WTC11 (cell line): Measurements from ENCODE around the gene FAM161A. TPM values are rescaled to one million over a fixed set of nuclear protein-coding genes. Genes with fewer than 3 reads are reported as not detected.
"Not testable (repeated sequence)": the region's sequence is repeated elsewhere in the genome, so short reads cannot be mapped to it uniquely, and the experiment has no call there.

Experiments
- ATAC-seq: fragments of 200-7000 bp; cut with Tn5 transposase; 2 replicates; pipeline ENCODE4 v1.10.0; 2021; ENCODE audit warnings: mild to moderate bottlenecking, moderate library complexity
- CTCF ChIA-PET: fragments of 300-600 bp; sonication (Branson Sonifier 250); formaldehyde crosslinking; loops from one replicate; lab custom pipeline; 2021; ENCODE audit warnings: antibody characterized with exemption; lab: Charles Lee
- POLR2A ChIA-PET: fragments of 350-600 bp; sonication (Branson Sonifier 250); formaldehyde crosslinking; loops from one replicate; lab custom pipeline; 2021; ENCODE audit warnings: antibody characterized with exemption; lab: Charles Lee
- DNase-seq: peaks from one replicate; pipeline ENCODE4 v3.0.0; 2021; ENCODE audit warnings: low spot score
- H3K27ac Mint-ChIP-seq: 2 replicates; pipeline ENCODE4 v1.8.0; 2021; ENCODE audit warnings: mixed read lengths
- H3K27me3 Mint-ChIP-seq: 2 replicates; pipeline ENCODE4 v1.8.0; 2021; ENCODE audit warnings: low read depth, mild to moderate bottlenecking, moderate library complexity, mixed read lengths
- H3K36me3 Mint-ChIP-seq: 2 replicates; pipeline ENCODE4 v1.8.0; 2021; ENCODE audit warnings: mixed read lengths
- H3K4me1 Mint-ChIP-seq: 2 replicates; pipeline ENCODE4 v1.8.0; 2022; ENCODE audit warnings: mixed read lengths
- H3K4me3 Mint-ChIP-seq: 2 replicates; pipeline ENCODE4 v1.8.0; 2021; ENCODE audit warnings: mild to moderate bottlenecking, moderate library complexity, mixed read lengths
- H3K9me3 Mint-ChIP-seq: 2 replicates; pipeline ENCODE4 v1.8.0; 2021; ENCODE audit warnings: mixed read lengths
- ATF1 ChIP-seq: sonication (generic); formaldehyde crosslinking; IDR thresholded peaks from 2 replicates; pipeline ENCODE4 v1.8.1; 2023; ENCODE audit warnings: mild to moderate bottlenecking, moderate library complexity, missing genetic modification reagents
- E2F4 ChIP-seq: sonication (generic); formaldehyde crosslinking; IDR thresholded peaks from 2 replicates; pipeline ENCODE4 v1.8.1; 2022; ENCODE audit warnings: low read depth, mild to moderate bottlenecking, moderate library complexity, missing genetic modification reagents, borderline replicate concordance
- FOXK1 ChIP-seq: sonication (generic); formaldehyde crosslinking; IDR thresholded peaks from 2 replicates; pipeline ENCODE4 v1.8.0; 2022; ENCODE audit warnings: mild to moderate bottlenecking, moderate library complexity, missing genetic modification reagents
- TEAD1 ChIP-seq: sonication (generic); formaldehyde crosslinking; IDR thresholded peaks from 2 replicates; pipeline ENCODE4 v1.8.0; 2022; ENCODE audit warnings: mild to moderate bottlenecking, missing genetic modification reagents
- TP53 ChIP-seq: sonication (generic); formaldehyde crosslinking; IDR thresholded peaks from 2 replicates; pipeline ENCODE4 v1.8.1; 2023; ENCODE audit warnings: mild to moderate bottlenecking, missing genetic modification reagents
- ZBTB21 ChIP-seq: sonication (generic); formaldehyde crosslinking; IDR thresholded peaks from 2 replicates; pipeline ENCODE4 v1.8.1; 2023; ENCODE audit warnings: mild to moderate bottlenecking, missing genetic modification reagents, borderline replicate concordance
- ZNF121 ChIP-seq: sonication (generic); formaldehyde crosslinking; IDR thresholded peaks from 2 replicates; pipeline ENCODE4 v1.8.0; 2023; ENCODE audit warnings: missing genetic modification reagents
- ZNF416 ChIP-seq: fragments of 250-450 bp; sonication (Bioruptor Pico); IDR thresholded peaks from 2 replicates; pipeline ENCODE4 v1.9.0; 2021; ENCODE audit warnings: mild to moderate bottlenecking, inconsistent platforms
- ZNF671 ChIP-seq: fragments of 250-450 bp; sonication (Bioruptor Pico); IDR thresholded peaks from 2 replicates; pipeline ENCODE4 v1.8.0; 2021; ENCODE audit warnings: mild to moderate bottlenecking
- total RNA-seq: library from RNA; stranded (reverse); gene quantifications from 3 replicates; pipeline ENCODE4 v1.2.3, GENCODE V29; 2021
- TF ChIP-seq, protein P1 (sequence below): sonication (generic); formaldehyde crosslinking; IDR thresholded peaks from 2 replicates; pipeline ENCODE4 v1.8.1; 2023; ENCODE audit warnings: mild to moderate bottlenecking, missing genetic modification reagents
- TF ChIP-seq, protein P2 (sequence below): fragments of 250-450 bp; sonication (Bioruptor Pico); IDR thresholded peaks from 2 replicates; pipeline ENCODE4 v1.8.0; 2021; ENCODE audit warnings: mild to moderate bottlenecking
- TF ChIP-seq, protein P3 (sequence below): sonication (generic); formaldehyde crosslinking; IDR thresholded peaks from 2 replicates; pipeline ENCODE4 v1.8.0; 2022; ENCODE audit warnings: missing genetic modification reagents
- TF ChIP-seq, protein P4 (sequence below): sonication (generic); formaldehyde crosslinking; IDR thresholded peaks from 2 replicates; pipeline ENCODE4 v1.8.1; 2022; ENCODE audit warnings: mild to moderate bottlenecking, moderate library complexity, missing genetic modification reagents
- TF ChIP-seq, protein P5 (sequence below): sonication (generic); formaldehyde crosslinking; IDR thresholded peaks from 2 replicates; pipeline ENCODE4 v1.8.0; 2022; ENCODE audit warnings: mild to moderate bottlenecking, missing genetic modification reagents
- TF ChIP-seq, protein P6 (sequence below): sonication (generic); formaldehyde crosslinking; IDR thresholded peaks from 2 replicates; pipeline ENCODE4 v1.8.0; 2022; ENCODE audit warnings: mild to moderate bottlenecking, missing genetic modification reagents

FAM161A gene
- total RNA-seq, 1 experiment from 2014 or later, result 12.4 TPM

DNA sequence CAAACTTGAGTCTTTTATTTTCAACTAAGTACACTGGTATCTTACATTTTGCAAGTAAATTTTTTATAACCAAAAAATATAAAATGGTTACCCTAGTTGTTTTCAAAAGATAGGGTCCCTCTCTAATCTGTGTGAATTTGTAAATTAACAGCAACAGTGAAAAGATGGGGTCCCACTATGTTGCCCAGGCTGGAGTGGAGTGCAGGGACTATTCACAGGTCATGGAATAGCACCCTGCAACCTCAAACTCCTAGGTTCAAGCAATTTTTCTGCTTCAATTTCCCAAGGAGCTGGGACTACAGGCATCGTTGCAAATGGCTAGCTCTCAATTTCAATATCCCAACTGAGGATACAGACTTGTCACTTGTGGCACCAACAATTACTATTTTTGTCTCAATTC, 22.5 kb upstream of the FAM161A start:
- ChIA-PET CTCF (no interaction called here), POLR2A (no interaction called here)
- TF ChIP-seq TEAD1 (no peak), ZNF121 (CRISPR knock-in tag) (peak; percentile 69; the same call in 1 of the 2 replicates), E2F4 (no peak), ZNF671 (CRISPR knock-in tag) (no peak)
- no peaks in the 10 kb centered on the region for H3K4me1 Mint-ChIP-seq
- H3K9me3 Mint-ChIP-seq, result no peaks in the 10 kb centered on the region
- DNase-seq, result no peak
- H3K27me3 Mint-ChIP-seq, result no peaks in the 10 kb centered on the region
- H3K4me3 Mint-ChIP-seq, result no peak overlapping the region
- peaks cover 78% of the 10 kb centered on the region for H3K36me3 Mint-ChIP-seq
- no peak for ATAC-seq
- no peak overlapping the region for H3K27ac Mint-ChIP-seq

DNA sequence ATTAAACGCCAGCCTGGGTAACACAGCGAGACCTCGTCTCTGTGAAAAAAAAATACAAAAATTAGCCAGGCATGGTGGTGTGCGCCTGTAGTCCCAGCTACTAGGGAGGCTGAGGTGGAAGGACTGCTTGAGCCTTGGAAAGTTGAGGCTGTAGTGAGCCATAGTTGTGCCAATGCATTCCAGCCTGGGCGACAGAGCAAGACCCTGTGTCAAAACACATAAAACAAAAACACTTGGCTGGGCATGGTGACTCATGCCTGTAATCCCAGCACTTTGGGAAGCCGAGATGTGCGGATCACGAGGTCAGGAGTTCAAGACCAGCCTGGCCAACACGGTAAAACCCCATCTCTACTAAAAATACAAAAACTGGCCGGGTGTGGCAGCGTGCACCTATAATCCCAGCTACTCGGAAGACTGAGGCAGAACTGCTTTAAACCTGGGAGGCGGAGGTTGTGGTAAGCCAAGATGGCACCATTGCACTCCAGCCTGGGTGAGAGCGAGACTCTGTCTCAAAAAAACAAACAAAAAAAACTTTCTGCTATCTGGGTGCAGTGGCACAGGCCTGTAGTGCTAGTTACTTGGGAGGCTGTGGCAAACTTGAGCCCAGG, 12.7 kb upstream of the FAM161A start:
- ATAC-seq, H3K4me1 Mint-ChIP-seq, DNase-seq, H3K27me3 Mint-ChIP-seq, H3K27ac Mint-ChIP-seq, H3K9me3 Mint-ChIP-seq, H3K4me3 Mint-ChIP-seq: not testable (repeated sequence)
- ChIA-PET CTCF (interaction anchor here (1.2 to 1.6 kb wide), 2 partner anchors 12 to 15 kb away, joined by 3 to 5 read pairs; partner anchors contain the start of gene FAM161A), POLR2A (interaction anchor here (1.0 kb wide), 1 partner anchor 13 kb away, joined by 4 read pairs; the partner anchor contains the start of gene FAM161A)
- peaks cover 57% of the 10 kb centered on the region for H3K36me3 Mint-ChIP-seq
- TF ChIP-seq ZNF416 (CRISPR knock-in tag) (peak; percentile 39; the same call in 1 of the 2 replicates), ZNF121 (CRISPR knock-in tag) (peak; percentile 76)

DNA sequence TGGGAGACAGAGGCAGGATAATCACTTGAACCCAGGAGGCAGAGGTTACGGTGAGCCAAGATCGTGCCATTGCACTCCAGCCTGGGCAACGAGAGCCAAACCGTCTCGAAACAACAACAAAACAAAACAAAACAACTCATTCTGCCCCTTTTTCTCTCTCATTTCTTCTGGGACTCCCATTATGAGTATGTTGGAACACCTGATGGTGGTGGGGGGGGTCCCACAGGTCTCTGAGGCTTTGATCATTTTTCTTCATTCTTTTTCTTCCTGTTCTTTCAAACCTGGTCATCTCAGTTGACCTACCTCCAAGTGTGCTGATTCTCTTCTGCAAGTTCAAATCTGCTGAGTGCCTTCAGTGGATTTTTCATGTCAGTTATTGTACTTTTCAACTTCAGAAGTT, 8.2 kb upstream of the FAM161A start:
- ChIA-PET POLR2A (no interaction called here), CTCF (no interaction called here)
- peaks cover 24% of the 10 kb centered on the region for H3K36me3 Mint-ChIP-seq
- H3K27ac Mint-ChIP-seq, result no peak overlapping the region
- no peaks in the 10 kb centered on the region for H3K9me3 Mint-ChIP-seq
- ATAC-seq, result no peak
- no peaks in the 10 kb centered on the region for H3K27me3 Mint-ChIP-seq
- H3K4me3 Mint-ChIP-seq, result no peak overlapping the region
- no peak for DNase-seq
- no peaks in the 10 kb centered on the region for H3K4me1 Mint-ChIP-seq
- TF ChIP-seq ATF1 (CRISPR knock-in tag) (no peak), ZBTB21 (CRISPR knock-in tag) (no peak), TP53 (CRISPR knock-in tag) (no peak), FOXK1 (no peak)
- TF ChIP-seq, protein P1, sequence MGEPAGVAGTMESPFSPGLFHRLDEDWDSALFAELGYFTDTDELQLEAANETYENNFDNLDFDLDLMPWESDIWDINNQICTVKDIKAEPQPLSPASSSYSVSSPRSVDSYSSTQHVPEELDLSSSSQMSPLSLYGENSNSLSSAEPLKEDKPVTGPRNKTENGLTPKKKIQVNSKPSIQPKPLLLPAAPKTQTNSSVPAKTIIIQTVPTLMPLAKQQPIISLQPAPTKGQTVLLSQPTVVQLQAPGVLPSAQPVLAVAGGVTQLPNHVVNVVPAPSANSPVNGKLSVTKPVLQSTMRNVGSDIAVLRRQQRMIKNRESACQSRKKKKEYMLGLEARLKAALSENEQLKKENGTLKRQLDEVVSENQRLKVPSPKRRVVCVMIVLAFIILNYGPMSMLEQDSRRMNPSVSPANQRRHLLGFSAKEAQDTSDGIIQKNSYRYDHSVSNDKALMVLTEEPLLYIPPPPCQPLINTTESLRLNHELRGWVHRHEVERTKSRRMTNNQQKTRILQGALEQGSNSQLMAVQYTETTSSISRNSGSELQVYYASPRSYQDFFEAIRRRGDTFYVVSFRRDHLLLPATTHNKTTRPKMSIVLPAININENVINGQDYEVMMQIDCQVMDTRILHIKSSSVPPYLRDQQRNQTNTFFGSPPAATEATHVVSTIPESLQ (CRISPR knock-in tag), result no peak
- TF ChIP-seq, protein P2, sequence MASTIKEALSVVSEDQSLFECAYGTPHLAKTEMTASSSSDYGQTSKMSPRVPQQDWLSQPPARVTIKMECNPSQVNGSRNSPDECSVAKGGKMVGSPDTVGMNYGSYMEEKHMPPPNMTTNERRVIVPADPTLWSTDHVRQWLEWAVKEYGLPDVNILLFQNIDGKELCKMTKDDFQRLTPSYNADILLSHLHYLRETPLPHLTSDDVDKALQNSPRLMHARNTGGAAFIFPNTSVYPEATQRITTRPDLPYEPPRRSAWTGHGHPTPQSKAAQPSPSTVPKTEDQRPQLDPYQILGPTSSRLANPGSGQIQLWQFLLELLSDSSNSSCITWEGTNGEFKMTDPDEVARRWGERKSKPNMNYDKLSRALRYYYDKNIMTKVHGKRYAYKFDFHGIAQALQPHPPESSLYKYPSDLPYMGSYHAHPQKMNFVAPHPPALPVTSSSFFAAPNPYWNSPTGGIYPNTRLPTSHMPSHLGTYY, result no peak
- TF ChIP-seq, protein P3, sequence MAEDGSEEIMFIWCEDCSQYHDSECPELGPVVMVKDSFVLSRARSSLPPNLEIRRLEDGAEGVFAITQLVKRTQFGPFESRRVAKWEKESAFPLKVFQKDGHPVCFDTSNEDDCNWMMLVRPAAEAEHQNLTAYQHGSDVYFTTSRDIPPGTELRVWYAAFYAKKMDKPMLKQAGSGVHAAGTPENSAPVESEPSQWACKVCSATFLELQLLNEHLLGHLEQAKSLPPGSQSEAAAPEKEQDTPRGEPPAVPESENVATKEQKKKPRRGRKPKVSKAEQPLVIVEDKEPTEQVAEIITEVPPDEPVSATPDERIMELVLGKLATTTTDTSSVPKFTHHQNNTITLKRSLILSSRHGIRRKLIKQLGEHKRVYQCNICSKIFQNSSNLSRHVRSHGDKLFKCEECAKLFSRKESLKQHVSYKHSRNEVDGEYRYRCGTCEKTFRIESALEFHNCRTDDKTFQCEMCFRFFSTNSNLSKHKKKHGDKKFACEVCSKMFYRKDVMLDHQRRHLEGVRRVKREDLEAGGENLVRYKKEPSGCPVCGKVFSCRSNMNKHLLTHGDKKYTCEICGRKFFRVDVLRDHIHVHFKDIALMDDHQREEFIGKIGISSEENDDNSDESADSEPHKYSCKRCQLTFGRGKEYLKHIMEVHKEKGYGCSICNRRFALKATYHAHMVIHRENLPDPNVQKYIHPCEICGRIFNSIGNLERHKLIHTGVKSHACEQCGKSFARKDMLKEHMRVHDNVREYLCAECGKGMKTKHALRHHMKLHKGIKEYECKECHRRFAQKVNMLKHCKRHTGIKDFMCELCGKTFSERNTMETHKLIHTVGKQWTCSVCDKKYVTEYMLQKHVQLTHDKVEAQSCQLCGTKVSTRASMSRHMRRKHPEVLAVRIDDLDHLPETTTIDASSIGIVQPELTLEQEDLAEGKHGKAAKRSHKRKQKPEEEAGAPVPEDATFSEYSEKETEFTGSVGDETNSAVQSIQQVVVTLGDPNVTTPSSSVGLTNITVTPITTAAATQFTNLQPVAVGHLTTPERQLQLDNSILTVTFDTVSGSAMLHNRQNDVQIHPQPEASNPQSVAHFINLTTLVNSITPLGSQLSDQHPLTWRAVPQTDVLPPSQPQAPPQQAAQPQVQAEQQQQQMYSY (CRISPR knock-in tag), result no peak
- TF ChIP-seq, protein P4, sequence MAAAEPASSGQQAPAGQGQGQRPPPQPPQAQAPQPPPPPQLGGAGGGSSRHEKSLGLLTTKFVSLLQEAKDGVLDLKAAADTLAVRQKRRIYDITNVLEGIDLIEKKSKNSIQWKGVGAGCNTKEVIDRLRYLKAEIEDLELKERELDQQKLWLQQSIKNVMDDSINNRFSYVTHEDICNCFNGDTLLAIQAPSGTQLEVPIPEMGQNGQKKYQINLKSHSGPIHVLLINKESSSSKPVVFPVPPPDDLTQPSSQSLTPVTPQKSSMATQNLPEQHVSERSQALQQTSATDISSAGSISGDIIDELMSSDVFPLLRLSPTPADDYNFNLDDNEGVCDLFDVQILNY, result no peak
- TF ChIP-seq, protein P5, sequence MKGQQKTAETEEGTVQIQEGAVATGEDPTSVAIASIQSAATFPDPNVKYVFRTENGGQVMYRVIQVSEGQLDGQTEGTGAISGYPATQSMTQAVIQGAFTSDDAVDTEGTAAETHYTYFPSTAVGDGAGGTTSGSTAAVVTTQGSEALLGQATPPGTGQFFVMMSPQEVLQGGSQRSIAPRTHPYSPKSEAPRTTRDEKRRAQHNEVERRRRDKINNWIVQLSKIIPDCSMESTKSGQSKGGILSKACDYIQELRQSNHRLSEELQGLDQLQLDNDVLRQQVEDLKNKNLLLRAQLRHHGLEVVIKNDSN, result no peak
- TF ChIP-seq, protein P6, sequence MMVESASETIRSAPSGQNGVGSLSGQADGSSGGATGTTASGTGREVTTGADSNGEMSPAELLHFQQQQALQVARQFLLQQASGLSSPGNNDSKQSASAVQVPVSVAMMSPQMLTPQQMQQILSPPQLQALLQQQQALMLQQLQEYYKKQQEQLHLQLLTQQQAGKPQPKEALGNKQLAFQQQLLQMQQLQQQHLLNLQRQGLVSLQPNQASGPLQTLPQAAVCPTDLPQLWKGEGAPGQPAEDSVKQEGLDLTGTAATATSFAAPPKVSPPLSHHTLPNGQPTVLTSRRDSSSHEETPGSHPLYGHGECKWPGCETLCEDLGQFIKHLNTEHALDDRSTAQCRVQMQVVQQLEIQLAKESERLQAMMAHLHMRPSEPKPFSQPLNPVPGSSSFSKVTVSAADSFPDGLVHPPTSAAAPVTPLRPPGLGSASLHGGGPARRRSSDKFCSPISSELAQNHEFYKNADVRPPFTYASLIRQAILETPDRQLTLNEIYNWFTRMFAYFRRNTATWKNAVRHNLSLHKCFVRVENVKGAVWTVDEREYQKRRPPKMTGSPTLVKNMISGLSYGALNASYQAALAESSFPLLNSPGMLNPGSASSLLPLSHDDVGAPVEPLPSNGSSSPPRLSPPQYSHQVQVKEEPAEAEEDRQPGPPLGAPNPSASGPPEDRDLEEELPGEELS (CRISPR knock-in tag), result no peak
